ENCODE results near the gene RGS7BP.
A peak's percentile ranks its signal among the peaks of the same experiment; 100 is the strongest.

RGS7BP gene

DNA sequence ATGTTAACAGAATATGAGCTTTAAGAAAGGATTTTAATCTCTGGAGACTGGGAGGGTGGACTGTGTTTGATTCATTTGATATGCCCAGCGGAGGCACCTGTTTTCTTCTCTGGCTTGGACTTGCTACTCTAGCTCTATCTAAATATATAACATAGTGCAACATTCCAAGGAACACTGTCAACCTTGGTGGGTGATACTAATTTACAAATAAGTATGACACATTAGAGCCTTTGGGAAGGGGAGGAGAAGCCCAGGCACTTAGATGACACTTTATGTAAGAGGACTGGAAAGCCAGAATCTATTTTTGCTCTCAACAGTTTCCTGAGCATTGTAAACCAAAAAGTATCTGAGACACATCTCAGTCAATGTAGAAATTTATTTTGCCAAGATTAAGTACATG is 101.1 kb downstream of the RGS7BP start:
- in situ Hi-C loops (cut with MboI; ENCODE audit: low pct_unique_long_range_greater_than_20kb, low sequenced_read_pairs, unreplicated experiment): loop anchor here (25.0 kb wide), 1 partner anchor 370 kb away; no protein-coding TSS in a partner anchor
- TF ChIP-seq CTCF (IDR thresholded peaks at IDR 0.05; ENCODE audit: extremely low read depth, insufficient read depth, missing control alignments): no peak
- no peak for DNase-seq (ENCODE audit: low spot score)

GRCh38 chr5:64612344-64612961 is 106.6 kb downstream of the RGS7BP start:
- in situ Hi-C loops (cut with MboI; ENCODE audit: low pct_unique_long_range_greater_than_20kb, low sequenced_read_pairs, unreplicated experiment): loop anchor here (25.0 kb wide), 1 partner anchor 375 kb away; no protein-coding TSS in a partner anchor
- peak; percentile 18 for DNase-seq (ENCODE audit: low spot score)
- TF ChIP-seq CTCF (IDR thresholded peaks at IDR 0.05; ENCODE audit: extremely low read depth, insufficient read depth, missing control alignments): peak; percentile 74

DNA sequence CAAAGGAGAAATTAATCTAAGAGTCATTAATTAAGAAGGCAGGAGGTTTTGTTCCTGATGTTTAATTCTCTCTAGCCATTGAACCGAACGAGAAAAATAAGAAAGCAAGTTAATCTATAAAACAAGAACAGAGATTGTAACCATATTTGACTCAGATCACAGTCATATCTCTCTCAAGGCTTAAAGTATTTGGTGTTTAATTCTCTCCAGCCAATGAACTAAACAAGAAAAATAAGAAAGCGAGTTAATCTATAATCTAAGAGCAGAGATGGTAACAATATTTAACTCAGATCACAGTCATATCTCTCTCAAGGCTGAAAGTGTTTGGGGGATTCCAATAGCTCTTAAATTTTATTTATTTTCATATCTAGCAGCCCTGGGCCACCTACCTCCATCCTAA is 110.1 kb downstream of the RGS7BP start:
- in situ Hi-C loops (cut with MboI; ENCODE audit: low pct_unique_long_range_greater_than_20kb, low sequenced_read_pairs, unreplicated experiment): loop anchor here (25.0 kb wide), 1 partner anchor 379 kb away; no protein-coding TSS in a partner anchor
- TF ChIP-seq CTCF (IDR thresholded peaks at IDR 0.05; ENCODE audit: extremely low read depth, insufficient read depth, missing control alignments): no peak
- DNase-seq (ENCODE audit: low spot score): no peak

- no peak for DNase-seq (ENCODE audit: low spot score)
- no peak for TF ChIP-seq CTCF (IDR thresholded peaks at IDR 0.05; ENCODE audit: extremely low read depth, insufficient read depth, missing control alignments)
- in situ Hi-C loops (cut with MboI; ENCODE audit: low pct_unique_long_range_greater_than_20kb, low sequenced_read_pairs, unreplicated experiment): loop anchor here (25.0 kb wide), 1 partner anchor 382 kb away; no protein-coding TSS in a partner anchor
These were observed 113.8 kb downstream of the RGS7BP start for GRCh38 chr5:64619609-64620008.

DNA sequence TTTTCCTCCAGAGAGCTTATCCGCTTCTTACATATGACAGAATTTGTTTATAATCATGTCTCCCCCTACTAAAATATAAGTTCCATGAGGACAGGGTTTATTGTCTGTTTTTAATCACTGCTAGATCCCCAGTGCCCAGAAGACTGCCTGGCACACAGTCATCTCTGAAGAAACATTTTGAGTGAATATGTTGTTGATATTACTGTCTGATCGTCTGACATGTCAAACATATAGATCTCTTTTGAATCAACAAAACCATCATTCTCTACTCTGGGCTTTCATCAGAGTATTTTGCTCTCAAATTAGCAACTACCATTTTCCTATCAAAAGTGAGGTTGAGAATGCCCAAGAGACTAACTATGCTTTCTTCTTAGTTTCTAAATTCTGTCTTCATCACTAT is 117.2 kb downstream of the RGS7BP start:
- DNase-seq (ENCODE audit: low spot score): no peak
- TF ChIP-seq CTCF (IDR thresholded peaks at IDR 0.05; ENCODE audit: extremely low read depth, insufficient read depth, missing control alignments): no peak
- in situ Hi-C loops (cut with MboI; ENCODE audit: low pct_unique_long_range_greater_than_20kb, low sequenced_read_pairs, unreplicated experiment): loop anchor here (25.0 kb wide), 1 partner anchor 386 kb away; no protein-coding TSS in a partner anchor

DNA sequence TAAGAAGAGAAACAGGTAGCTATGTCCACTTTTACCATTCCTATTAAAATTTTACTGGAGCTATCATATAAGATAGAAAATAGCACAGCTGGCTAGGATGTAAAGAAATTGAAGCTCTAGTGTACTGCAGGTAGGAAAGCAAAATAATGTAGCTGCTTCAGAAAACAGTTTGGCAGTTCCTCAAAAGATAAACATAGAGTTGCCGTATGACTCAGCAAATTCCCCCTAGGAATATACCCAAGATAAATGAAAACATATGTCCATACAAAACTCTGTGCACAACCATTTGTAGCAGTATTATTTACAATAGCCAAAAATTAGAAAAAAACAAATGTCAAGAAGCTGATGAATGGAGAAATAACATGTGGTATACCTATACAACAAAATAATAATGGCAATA is 119.9 kb downstream of the RGS7BP start:
- DNase-seq (ENCODE audit: low spot score): no peak
- TF ChIP-seq CTCF (IDR thresholded peaks at IDR 0.05; ENCODE audit: extremely low read depth, insufficient read depth, missing control alignments): no peak
- in situ Hi-C loops (cut with MboI; ENCODE audit: low pct_unique_long_range_greater_than_20kb, low sequenced_read_pairs, unreplicated experiment): loop anchor here (25.0 kb wide), 1 partner anchor 862 kb away; the partner anchor contains the start of gene ADAMTS6

Data from GM13977 (cell line).